Astrocyte of the spinal cord (primary cell): ENCODE data around the gene GCN1.
"Not testable (repeated sequence)": the region's sequence is repeated elsewhere in the genome, so short reads cannot be mapped to it uniquely, and the experiment has no call there.

Source experiments
- DNase-seq: peaks from one replicate; pipeline ENCODE4 v3.0.0; 2011; ENCODE audit warnings: low read depth, low spot score
- H3K4me3 ChIP-seq: 2 replicates; pipeline ENCODE4 v1.5.1; 2011; ENCODE audit warnings: low read depth, mild to moderate bottlenecking, low read length, moderate library complexity
- CTCF ChIP-seq: IDR thresholded peaks from 2 replicates; pipeline ENCODE4 v1.5.1; 2012; ENCODE audit warnings: low read depth, mild to moderate bottlenecking, low read length, inconsistent platforms
- in situ Hi-C: cut with HindIII; loops from 2 replicates; pipeline ENCODE4 v1.10.0; 2017; ENCODE audit warnings: low sequenced_read_pairs

GCN1 gene

DNA sequence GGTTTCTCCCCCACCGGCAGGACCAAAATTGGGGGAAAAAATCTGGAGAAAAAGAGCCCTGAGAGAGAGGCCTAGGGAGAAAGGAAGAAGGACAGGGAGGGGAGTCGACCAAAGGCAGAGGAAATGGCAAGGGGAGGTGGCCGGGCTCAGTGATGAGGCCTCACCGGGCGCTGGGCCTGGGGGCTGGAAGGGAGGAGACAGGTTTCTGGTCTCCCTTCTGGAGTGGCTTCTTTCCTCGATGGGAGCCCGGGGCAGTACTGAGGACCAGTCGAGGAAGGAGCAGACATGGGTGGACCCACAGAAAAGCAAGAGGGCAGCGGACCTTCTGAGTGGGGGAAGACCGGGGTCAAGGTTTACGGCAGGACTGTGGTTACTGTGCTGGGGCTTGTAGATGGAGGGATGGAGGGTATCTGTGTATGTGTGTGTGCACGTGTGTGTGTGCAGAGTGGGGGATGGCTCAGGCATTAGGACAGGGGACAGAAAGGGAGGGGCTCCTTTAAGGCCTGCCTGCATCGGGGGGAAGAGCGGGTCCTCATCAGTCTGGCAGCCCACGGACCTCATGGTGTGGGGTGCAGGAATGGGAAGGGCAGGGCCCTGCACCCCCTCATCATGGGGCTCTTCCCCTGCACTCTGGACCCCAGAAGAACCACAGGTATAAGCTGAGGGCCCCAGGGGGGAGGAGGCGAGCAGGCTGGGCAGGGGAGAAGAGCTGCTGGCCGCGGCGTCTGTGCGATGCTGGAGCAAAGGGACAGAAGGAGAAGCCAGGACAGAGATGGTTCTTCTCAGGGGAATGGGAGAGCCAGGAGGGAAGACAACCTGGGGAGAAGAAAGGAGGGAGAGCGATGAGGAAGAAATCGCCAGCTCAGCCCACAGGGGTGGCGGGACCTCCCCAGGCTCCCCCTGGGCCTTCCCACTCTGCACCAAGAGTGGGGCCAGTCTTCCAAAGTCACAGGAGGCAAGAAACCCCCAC, 21.5 kb upstream of the GCN1 start:
- no peak overlapping the region for H3K4me3 ChIP-seq
- in situ Hi-C loops: no loop called here
- DNase-seq: no peak
- TF ChIP-seq CTCF: no peak

DNA sequence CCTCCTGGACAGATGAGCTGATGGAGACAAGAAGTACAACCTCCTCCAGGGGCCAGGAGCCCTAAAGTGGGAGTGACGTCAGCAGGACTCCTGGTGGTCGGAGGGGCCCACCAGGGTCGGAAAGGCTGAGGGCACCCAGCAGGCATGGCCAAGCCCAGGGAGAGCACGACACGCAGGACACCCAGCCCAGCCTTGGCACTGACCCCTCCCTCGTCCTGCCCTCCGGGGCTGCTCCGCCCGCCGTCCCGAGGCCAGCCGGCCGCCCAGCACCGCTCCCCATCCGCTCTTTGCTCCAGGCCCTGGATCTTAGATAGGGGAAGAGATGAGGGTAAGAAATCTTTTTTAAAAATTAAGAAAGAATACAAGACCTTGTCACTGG, 20.8 kb upstream of the GCN1 start:
- in situ Hi-C loops: no loop called here
- no peak for TF ChIP-seq CTCF
- DNase-seq: no peak
- H3K4me3 ChIP-seq: no peak overlapping the region

- no peak overlapping the region for H3K4me3 ChIP-seq
- in situ Hi-C loops: no loop called here
- TF ChIP-seq CTCF: no peak
- no peak for DNase-seq
Measured at GRCh38 chr12:120214626-120215356, 20.3 kb upstream of the GCN1 start.

DNA sequence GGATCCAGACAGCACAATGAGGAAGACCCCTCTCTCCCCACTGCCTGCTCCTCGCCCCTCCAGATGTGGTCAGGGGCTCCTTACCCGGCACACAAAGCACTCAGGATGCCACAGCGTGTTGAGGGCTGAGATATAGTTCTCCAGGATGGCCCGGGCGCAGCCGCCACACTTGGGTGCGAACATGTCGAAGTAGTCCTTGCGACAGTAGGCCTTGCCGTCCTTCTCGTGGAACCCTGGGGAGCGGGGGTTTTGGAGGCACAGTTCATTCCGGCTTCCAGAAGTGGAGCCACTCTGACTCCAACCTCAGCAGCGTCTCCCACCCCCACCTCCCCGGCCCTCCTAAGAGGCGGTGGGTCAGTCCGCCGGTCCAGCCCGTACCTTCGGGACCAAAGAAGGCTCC, 19.2 kb upstream of the GCN1 start:
- TF ChIP-seq CTCF: no peak
- in situ Hi-C loops: no loop called here
- DNase-seq: no peak
- H3K4me3 ChIP-seq: no peak overlapping the region

- H3K4me3 ChIP-seq, DNase-seq, in situ Hi-C loops: not testable (repeated sequence)
Measured at GRCh38 chr12:120213182-120213581, 18.7 kb upstream of the GCN1 start.

DNA sequence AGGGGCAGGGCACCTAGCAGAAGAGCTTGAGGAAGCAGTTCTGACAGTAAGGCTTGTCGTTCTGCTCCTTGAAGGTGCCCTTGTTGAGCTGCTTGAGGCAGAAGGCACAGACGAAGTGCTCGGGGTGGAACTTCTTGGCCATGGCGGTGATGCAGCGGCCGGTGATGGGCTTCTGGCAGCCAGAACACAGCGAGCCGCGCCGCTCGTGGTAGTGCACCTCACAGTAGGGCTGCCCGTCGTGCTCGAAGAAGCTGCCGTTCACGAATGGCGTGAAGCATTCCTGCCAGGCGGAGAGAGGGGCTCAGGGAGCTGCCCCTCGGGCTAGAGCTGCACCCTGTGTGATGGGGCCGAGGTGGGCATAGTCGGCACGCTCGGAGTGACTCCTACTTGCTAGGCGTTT, 17.8 kb upstream of the GCN1 start:
- TF ChIP-seq CTCF: no peak
- in situ Hi-C loops: no loop called here
- no peak for DNase-seq
- H3K4me3 ChIP-seq: no peak overlapping the region

DNA sequence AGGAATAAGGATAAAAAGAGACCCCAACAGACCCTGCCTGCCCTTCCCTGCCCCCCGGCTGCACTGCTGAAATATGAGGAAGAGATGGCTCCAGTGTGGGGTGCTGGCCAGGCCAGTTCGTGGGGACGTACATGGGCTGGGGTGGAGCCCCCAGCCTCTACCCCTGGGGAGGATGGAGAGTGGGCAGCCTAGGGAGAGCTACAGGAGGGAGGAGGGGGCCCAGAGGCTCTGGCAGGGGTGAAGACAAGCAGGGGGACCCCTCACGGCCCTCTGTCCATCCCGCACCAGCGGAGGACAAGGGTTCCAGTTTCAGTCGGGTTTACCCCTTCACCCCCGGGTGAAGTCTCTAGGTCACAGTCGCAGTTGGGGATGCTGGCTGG, 17.4 kb upstream of the GCN1 start:
- no peak for DNase-seq
- no peak overlapping the region for H3K4me3 ChIP-seq
- TF ChIP-seq CTCF: no peak
- in situ Hi-C loops: no loop called here
